ENCODE results near the gene C15orf39. TPM values are rescaled to one million over a fixed set of nuclear protein-coding genes. Genes with fewer than 3 reads are reported as not detected.
A peak's percentile ranks its signal among the peaks of the same experiment; 100 is the strongest.

The C15orf39 gene
- total RNA-seq, 1 donor from 2014 or later, result 83.4 TPM

GRCh38 chr15:75197062-75197630 is 4.5 kb upstream of the C15orf39 start:
- TF ChIP-seq CTCF (IDR thresholded peaks at IDR 0.05; ENCODE audit: unreplicated experiment), result no peak
- Mint-ChIP-seq H3K4me3 (ENCODE audit: low read depth) (no peak overlapping the region), H3K36me3 (ENCODE audit: insufficient read depth) (no peaks in the 10 kb centered on the region), H3K27ac (no peak overlapping the region), H3K27me3 (no peaks in the 10 kb centered on the region), H3K4me1 (ENCODE audit: low read depth) (peaks cover 44% of the 10 kb centered on the region), H3K9me3 (ENCODE audit: low read depth) (no peaks in the 10 kb centered on the region)
- no peak for DNase-seq (ENCODE audit: low spot score, unreplicated experiment)

GRCh38 chr15:75198560-75199356 is 2.9 kb upstream of the C15orf39 start:
- DNase-seq (ENCODE audit: low spot score, unreplicated experiment), result no peak

GRCh38 chr15:75199357-75199940 is 2.2 kb upstream of the C15orf39 start:
- H3K27ac Mint-ChIP-seq, result peak overlapping the region; percentile 99
- peaks cover 43% of the 10 kb centered on the region for H3K4me1 Mint-ChIP-seq (ENCODE audit: low read depth)
- no peaks in the 10 kb centered on the region for H3K27me3 Mint-ChIP-seq
- H3K4me3 Mint-ChIP-seq (ENCODE audit: low read depth), result peak overlapping the region; percentile 43
- H3K9me3 Mint-ChIP-seq (ENCODE audit: low read depth), result no peaks in the 10 kb centered on the region
- TF ChIP-seq CTCF (IDR thresholded peaks at IDR 0.05; ENCODE audit: unreplicated experiment), result no peak
- no peaks in the 10 kb centered on the region for H3K36me3 Mint-ChIP-seq (ENCODE audit: insufficient read depth)
- DNase-seq (ENCODE audit: low spot score, unreplicated experiment), result no peak

More at GRCh38 chr15:75198560-75199356, 2.9 kb upstream of the C15orf39 start:
- peak overlapping the region; percentile 99 for H3K27ac Mint-ChIP-seq
- no peaks in the 10 kb centered on the region for H3K27me3 Mint-ChIP-seq
- TF ChIP-seq CTCF (IDR thresholded peaks at IDR 0.05; ENCODE audit: unreplicated experiment), result no peak
- peak overlapping the region; percentile 43 for H3K4me3 Mint-ChIP-seq (ENCODE audit: low read depth)
- peaks cover 38% of the 10 kb centered on the region for H3K4me1 Mint-ChIP-seq (ENCODE audit: low read depth)
- H3K36me3 Mint-ChIP-seq (ENCODE audit: insufficient read depth), result no peaks in the 10 kb centered on the region
- no peaks in the 10 kb centered on the region for H3K9me3 Mint-ChIP-seq (ENCODE audit: low read depth)

GRCh38 chr15:75200391-75200764 is 1.3 kb upstream of the C15orf39 start:
- Mint-ChIP-seq H3K27me3 (no peaks in the 10 kb centered on the region), H3K27ac (peak overlapping the region; percentile 99), H3K36me3 (ENCODE audit: insufficient read depth) (peaks cover 1% of the 10 kb centered on the region), H3K4me3 (ENCODE audit: low read depth) (peak overlapping the region; percentile 88), H3K9me3 (ENCODE audit: low read depth) (no peaks in the 10 kb centered on the region), H3K4me1 (ENCODE audit: low read depth) (peaks cover 51% of the 10 kb centered on the region)
- no peak for DNase-seq (ENCODE audit: low spot score, unreplicated experiment)
- no peak for TF ChIP-seq CTCF (IDR thresholded peaks at IDR 0.05; ENCODE audit: unreplicated experiment)

- Mint-ChIP-seq H3K27ac (peak overlapping the region; percentile 99), H3K27me3 (no peaks in the 10 kb centered on the region), H3K36me3 (ENCODE audit: insufficient read depth) (peaks cover 1% of the 10 kb centered on the region), H3K4me1 (ENCODE audit: low read depth) (peaks cover 51% of the 10 kb centered on the region), H3K4me3 (ENCODE audit: low read depth) (peak overlapping the region; percentile 88), H3K9me3 (ENCODE audit: low read depth) (no peaks in the 10 kb centered on the region)
- DNase-seq (ENCODE audit: low spot score, unreplicated experiment), result peak; percentile 44
- TF ChIP-seq CTCF (IDR thresholded peaks at IDR 0.05; ENCODE audit: unreplicated experiment), result no peak
Measured at GRCh38 chr15:75200765-75201615, 692 bp upstream of the C15orf39 start.

Data from progenitor cell of endocrine pancreas (in vitro differentiated cells).